ENCODE measurements around the gene PAFAH2.

DNA sequence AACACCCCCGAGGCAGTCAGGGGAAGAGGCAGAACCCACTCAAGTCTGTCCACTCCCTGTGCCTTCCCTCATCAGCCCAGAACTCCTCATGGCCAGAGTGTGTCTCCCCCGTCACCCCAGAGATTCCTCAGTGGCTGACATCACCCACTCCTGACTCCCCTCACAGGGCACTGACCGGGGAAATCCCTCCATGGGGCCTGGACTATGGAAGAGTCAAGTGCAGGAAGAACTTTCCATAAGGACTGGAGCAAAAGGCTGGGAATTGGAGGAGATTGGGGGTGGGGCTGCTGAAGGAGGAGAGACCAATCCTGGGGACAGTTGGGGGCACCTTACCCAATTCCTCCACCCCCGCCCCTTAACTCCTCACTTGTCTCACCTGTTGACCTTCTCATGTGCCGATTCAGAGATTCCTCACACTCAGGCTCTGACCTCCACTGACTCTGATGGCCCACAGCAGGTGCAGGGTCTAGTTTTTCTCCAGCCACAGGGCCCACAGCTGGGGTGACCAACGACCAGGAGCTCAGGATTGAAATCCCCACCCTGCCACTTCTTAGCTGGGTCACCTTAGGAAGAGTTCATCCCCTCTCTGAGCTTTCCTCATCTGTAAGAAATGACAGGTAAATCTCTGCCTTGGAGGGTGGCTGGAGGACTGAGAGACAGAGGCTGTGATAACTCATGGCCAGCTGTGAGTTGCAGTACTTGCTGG lies 23.2 kb upstream of the PAFAH2 start:
- TF ChIP-seq NR2F2 (IDR thresholded peaks at IDR 0.05) (no peak), FOXA1 (IDR thresholded peaks at IDR 0.05) (no peak)

Data from liver (tissue), 2 donors.